Ascending aorta (tissue), 2 donors: ENCODE data around the gene TAS2R10. TPM values are rescaled to one million over a fixed set of nuclear protein-coding genes. Genes with fewer than 3 reads are reported as not detected.

Experiments used
- DNase-seq, 2 donors: peaks; one replicate each; pipeline ENCODE4 v3.0.0-alpha.2; 2019; ENCODE audit warnings: low spot score in 2 of 2
- H3K27ac ChIP-seq, 2 donors: fragments of 200-600 bp; sonication (generic); one replicate each; pipeline ENCODE4 v1.5.1; 2016 to 2017; ENCODE audit warnings: mild to moderate bottlenecking in 1 of 2
- H3K27me3 ChIP-seq: fragments of 200-600 bp; sonication (generic); one replicate; pipeline ENCODE4 v1.5.1; 2017
- H3K36me3 ChIP-seq, 2 donors: fragments of 200-600 bp; sonication (generic); one replicate each; pipeline ENCODE4 v1.5.1; 2016
- H3K4me1 ChIP-seq, 2 donors: fragments of 200-600 bp; sonication (generic); one replicate each; pipeline ENCODE4 v1.5.1; 2016 to 2017; ENCODE audit warnings: mild to moderate bottlenecking in 1 of 2
- H3K4me3 ChIP-seq, 2 donors: fragments of 200-600 bp; sonication (generic); one replicate each; pipeline ENCODE4 v1.5.1; 2016 to 2017; ENCODE audit warnings: mild to moderate bottlenecking in 1 of 2
- H3K9me3 ChIP-seq, 2 donors: fragments of 200-600 bp; sonication (generic); one replicate each; pipeline ENCODE4 v1.5.1; 2016
- CTCF ChIP-seq, 3 experiments: fragments of 200-600 bp in 2 of 3; fragments of 450-650 bp in 1 of 3; sonication (generic) in 2 of 3; IDR thresholded peaks; one replicate each; pipeline ENCODE4 v1.5.1; 2016 to 2019; ENCODE audit warnings: antibody characterized with exemption in 3 of 3, mild to moderate bottlenecking in 1 of 3, moderate library complexity in 1 of 3
- intact Hi-C: fragments of 100-400 bp; cut with DNase I; formaldehyde crosslinking; loops from one replicate; pipeline ENCODE4 v1.15.1; 2023
- total RNA-seq: library from RNA; depleted of rRNA; stranded (reverse); fragments of >200 nt; gene quantifications from one replicate; pipeline ENCODE4 v1.1.0, GENCODE V29; 2016

The TAS2R10 gene
- total RNA-seq = not detected

- Histone ChIP-seq H3K27ac (no peak within 1 kb of the TSS), H3K4me1 (no peaks in the 10 kb centered on the region), H3K9me3 (no peaks in the 10 kb centered on the region), H3K36me3 (no peaks in the 10 kb centered on the region), H3K4me3 (no peak within 1 kb of the TSS), H3K27me3 (no peaks in the 10 kb centered on the region)
- no peak for DNase-seq
- intact Hi-C loops = no loop called here
- no peak for TF ChIP-seq CTCF (IDR thresholded peaks at IDR 0.05)
Measured at GRCh38 chr12:10826258-10826657, at the start of gene TAS2R10. Gene TAS2R10 (minus strand): TSS chr12:10826358. CDS start chr12:10826269, 89 bp downstream.

- no peak overlapping the region for H3K4me3 ChIP-seq
- peaks cover 0 to 8% of the 10 kb centered on the region in 2 donors for H3K9me3 ChIP-seq
- no peaks in the 10 kb centered on the region for H3K4me1 ChIP-seq
- H3K27ac ChIP-seq = no peak overlapping the region
- peaks cover 0 to 16% of the 10 kb centered on the region in 2 donors for H3K36me3 ChIP-seq
- intact Hi-C loops = no loop called here
- no peaks in the 10 kb centered on the region for H3K27me3 ChIP-seq
- TF ChIP-seq CTCF (IDR thresholded peaks at IDR 0.05) = no peak
- DNase-seq = no peak
Measured at GRCh38 chr12:10873378-10873777, 47.2 kb upstream of the TAS2R10 start.

GRCh38 chr12:10867381-10867780 lies 41.2 kb upstream of the TAS2R10 start:
- no peak overlapping the region for H3K4me3 ChIP-seq
- no peak for DNase-seq
- no peaks in the 10 kb centered on the region for H3K4me1 ChIP-seq
- TF ChIP-seq CTCF (IDR thresholded peaks at IDR 0.05) = no peak
- H3K27ac ChIP-seq = no peak overlapping the region
- no peaks in the 10 kb centered on the region for H3K36me3 ChIP-seq
- intact Hi-C loops = no loop called here
- no peaks in the 10 kb centered on the region for H3K27me3 ChIP-seq
- peaks cover 0 to 20% of the 10 kb centered on the region in 2 donors for H3K9me3 ChIP-seq

- H3K27me3 ChIP-seq = no peaks in the 10 kb centered on the region
- intact Hi-C loops = no loop called here
- H3K4me3 ChIP-seq = no peak overlapping the region
- no peak for DNase-seq
- no peak for TF ChIP-seq CTCF (IDR thresholded peaks at IDR 0.05)
- no peak overlapping the region for H3K27ac ChIP-seq
- H3K4me1 ChIP-seq = no peaks in the 10 kb centered on the region
- peaks cover 0 to 7% of the 10 kb centered on the region in 2 donors for H3K36me3 ChIP-seq
- peaks cover 0 to 29% of the 10 kb centered on the region in 2 donors for H3K9me3 ChIP-seq
Measured at GRCh38 chr12:10863512-10864218, 37.5 kb upstream of the TAS2R10 start.

GRCh38 chr12:10861366-10861765 lies 35.2 kb upstream of the TAS2R10 start:
- H3K4me3 ChIP-seq = no peak overlapping the region
- TF ChIP-seq CTCF (IDR thresholded peaks at IDR 0.05) = no peak
- H3K27ac ChIP-seq = no peak overlapping the region
- no peaks in the 10 kb centered on the region for H3K27me3 ChIP-seq
- DNase-seq = no peak
- no peaks in the 10 kb centered on the region for H3K4me1 ChIP-seq
- intact Hi-C loops = no loop called here
- peaks cover 0 to 42% of the 10 kb centered on the region in 2 donors for H3K9me3 ChIP-seq
- H3K36me3 ChIP-seq = peaks cover 0 to 13% of the 10 kb centered on the region in 2 donors
